ENCODE data around the gene LHFPL3. TPM values are rescaled to one million over a fixed set of nuclear protein-coding genes. Genes with fewer than 3 reads are reported as not detected.

Gene LHFPL3
- total RNA-seq, 4 donors from 2014 or later = not detected

DNA sequence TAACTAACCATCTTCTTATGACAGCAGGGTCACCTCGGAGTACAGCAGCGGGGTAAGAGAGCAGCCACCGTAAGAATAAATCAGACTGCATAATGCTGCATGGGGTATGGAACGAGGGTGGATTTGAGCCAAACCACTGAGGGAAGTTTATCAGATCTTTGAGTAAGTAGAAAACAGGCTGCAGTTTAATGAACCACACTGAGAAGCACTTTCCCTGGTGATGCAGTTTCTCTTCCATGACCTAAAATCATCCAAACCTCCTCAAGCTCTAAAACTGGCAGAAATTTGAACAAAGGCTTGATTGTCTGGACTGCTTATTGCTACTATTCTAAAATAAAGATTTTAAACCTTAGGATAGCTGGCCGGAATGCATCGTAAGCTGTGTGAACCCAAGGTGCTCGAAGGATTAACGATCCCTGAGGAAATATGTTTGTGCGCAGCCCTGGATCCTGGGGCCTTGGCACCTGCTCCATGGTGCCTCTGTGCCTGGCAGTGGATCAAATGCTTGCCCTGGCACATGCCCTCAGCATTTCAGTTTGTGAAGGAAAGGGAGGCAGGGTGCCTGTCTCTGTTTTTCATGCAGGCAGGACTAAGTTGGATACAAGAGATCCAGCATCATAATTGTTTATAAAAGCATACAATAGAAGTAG is 322.7 kb downstream of the LHFPL3 start:
- TF ChIP-seq, protein P1, sequence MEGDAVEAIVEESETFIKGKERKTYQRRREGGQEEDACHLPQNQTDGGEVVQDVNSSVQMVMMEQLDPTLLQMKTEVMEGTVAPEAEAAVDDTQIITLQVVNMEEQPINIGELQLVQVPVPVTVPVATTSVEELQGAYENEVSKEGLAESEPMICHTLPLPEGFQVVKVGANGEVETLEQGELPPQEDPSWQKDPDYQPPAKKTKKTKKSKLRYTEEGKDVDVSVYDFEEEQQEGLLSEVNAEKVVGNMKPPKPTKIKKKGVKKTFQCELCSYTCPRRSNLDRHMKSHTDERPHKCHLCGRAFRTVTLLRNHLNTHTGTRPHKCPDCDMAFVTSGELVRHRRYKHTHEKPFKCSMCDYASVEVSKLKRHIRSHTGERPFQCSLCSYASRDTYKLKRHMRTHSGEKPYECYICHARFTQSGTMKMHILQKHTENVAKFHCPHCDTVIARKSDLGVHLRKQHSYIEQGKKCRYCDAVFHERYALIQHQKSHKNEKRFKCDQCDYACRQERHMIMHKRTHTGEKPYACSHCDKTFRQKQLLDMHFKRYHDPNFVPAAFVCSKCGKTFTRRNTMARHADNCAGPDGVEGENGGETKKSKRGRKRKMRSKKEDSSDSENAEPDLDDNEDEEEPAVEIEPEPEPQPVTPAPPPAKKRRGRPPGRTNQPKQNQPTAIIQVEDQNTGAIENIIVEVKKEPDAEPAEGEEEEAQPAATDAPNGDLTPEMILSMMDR (IDR thresholded peaks at IDR 0.05; ENCODE audit: low read depth) = no peak

DNA sequence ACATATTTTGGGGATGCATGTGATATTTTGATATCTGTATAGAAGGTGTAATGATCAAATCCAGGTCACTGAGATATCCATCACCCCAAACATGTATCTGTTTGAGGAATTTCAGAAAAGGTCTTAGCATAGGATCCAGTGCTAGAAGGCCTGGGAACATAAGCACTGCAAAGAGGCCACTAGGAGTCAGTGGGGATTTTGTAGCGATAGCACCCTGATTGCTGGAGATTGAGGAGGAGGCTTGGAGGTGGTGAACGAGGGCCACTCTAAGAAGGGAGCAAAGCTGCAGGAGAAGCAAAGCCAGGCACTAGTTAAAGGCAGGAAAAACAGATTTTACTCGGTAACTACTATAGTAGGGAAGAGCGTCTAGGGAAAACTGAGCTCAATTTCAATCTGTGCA is 324.0 kb downstream of the LHFPL3 start:
- TF ChIP-seq, protein P1 (IDR thresholded peaks at IDR 0.05; ENCODE audit: low read depth) = no peak

DNA sequence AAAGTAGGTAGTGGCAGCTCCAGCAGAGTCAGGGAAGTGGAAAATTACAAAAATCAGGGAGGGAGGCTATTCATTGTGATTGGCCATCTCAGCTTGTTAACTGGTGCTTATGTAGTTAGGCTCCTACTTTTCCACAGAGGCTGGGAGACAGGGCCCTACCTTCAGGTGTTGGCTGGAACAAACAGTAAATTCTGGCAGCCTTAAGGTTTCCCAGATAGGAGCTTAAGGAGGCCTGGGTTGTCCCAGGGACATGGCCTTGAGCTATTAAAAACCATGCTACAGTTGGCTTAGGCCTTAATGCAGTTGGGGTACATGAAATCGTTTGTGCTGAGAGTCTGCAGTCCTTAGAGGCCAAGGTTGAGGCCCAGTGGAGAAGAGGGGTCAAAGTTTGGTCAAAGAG is 324.5 kb downstream of the LHFPL3 start:
- TF ChIP-seq, protein P1 (IDR thresholded peaks at IDR 0.05; ENCODE audit: low read depth) = no peak

DNA sequence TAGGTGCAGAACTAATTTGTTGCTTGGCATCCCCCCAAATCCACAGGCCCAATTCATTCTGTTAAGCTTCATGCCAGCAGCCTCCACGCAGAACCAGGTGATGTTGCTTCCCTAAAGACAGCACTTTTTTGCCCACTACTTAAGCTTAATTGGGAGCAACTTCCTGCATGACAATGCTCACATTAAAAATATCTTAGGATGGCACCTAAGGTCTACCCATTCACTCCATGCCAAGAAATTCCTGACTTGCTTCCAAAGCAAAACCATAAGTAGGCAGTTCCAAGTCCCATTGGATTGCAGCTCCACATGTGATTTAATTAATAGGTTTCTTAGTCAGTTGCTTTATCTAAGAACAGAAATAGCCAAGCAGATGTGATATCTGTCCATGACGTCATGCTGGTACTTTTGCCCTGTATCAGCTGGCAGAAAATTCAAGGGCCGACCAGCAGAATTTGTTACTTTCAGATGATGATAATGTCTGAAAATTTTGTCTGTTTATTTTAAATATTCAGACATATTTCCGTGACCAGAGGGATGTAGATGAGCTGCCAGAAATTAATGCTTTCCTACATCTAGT is 325.5 kb downstream of the LHFPL3 start:
- TF ChIP-seq, protein P1 (IDR thresholded peaks at IDR 0.05; ENCODE audit: low read depth) = no peak

DNA sequence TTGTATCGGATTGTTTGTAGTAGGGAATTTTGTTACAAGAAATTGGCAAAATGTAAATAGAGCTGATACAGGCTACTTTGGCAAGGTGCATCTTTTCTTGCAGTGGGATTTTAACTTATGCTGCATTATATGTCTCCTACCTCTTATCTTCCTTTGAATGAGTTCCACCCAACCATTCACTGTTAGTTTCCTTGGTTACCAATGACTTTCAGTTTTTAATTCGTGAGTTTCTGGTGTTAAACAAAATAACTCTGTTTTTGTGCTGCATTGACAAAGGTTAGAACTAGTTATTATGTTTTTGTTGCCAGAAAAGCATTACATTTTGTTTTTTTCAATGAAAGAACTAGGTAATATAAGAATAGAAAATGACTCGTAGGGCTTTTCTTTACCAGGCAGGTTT is 327.2 kb downstream of the LHFPL3 start:
- TF ChIP-seq, protein P1 (IDR thresholded peaks at IDR 0.05; ENCODE audit: low read depth) = no peak

DNA sequence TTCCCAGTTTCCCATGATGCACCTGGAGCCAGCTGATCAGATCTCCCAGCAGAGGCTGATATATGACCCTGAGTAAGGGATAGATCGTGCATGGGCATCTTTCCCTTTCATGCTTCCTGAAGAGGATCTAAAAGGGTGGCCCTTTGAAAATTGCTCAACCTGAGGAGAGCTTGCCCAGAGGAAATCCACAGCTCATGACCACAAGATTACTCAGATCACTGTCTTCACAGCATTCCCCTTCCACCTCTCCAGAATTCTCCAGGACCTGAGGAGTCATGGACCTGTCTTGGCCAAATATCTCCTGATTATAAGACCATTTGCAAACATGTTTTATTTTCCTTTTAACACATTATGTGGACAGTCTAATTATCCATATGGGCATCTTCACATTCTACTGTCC is 328.1 kb downstream of the LHFPL3 start:
- TF ChIP-seq, protein P1 (IDR thresholded peaks at IDR 0.05; ENCODE audit: low read depth) = no peak

DNA sequence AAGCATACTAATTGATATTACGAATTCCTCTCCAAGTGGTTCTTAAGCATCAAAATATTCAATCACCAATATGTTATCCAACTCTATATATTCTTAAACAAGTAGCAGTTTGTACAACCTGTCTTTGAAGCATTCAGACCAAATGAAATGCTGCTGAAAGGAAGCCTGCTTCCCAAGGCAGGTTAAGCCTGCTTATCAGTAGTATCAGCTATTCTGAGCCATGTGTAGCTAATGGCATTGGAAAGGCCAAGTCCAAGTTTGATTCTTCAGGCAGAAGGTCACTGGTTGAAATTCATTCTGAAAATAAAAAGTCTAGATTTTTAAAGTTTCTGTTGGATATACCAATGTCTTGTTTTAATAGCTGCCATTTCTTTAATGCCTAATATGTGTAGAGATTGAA is 328.7 kb downstream of the LHFPL3 start:
- TF ChIP-seq, protein P1 (IDR thresholded peaks at IDR 0.05; ENCODE audit: low read depth) = no peak

Data from subcutaneous adipose tissue (tissue), 4 donors.